Endothelial cell of umbilical vein (primary cell): Measurements from ENCODE around the gene RGS19.
A peak's percentile ranks its signal among the peaks of the same experiment; 100 is the strongest.

ENCODE experiments used
- EZH2 ChIP-seq: IDR thresholded peaks from 2 replicates; pipeline ENCODE4 v1.6.1; 2012; ENCODE audit warnings: borderline replicate concordance, low read depth, mild to moderate bottlenecking, moderate library complexity, low read length, inconsistent platforms; ENCODE audit not compliant: severe bottlenecking
- POLR2AphosphoS5 ChIP-seq: IDR thresholded peaks from 2 replicates; pipeline ENCODE4 v1.6.1; 2012; ENCODE audit warnings: low read depth, mild to moderate bottlenecking, control low read depth, low read length, moderate library complexity; ENCODE audit not compliant: insufficient read depth

- TF ChIP-seq POLR2AphosphoS5 = peak; percentile 43
- no peak for TF ChIP-seq EZH2
Measured at GRCh38 chr20:64047968-64048401, 31.3 kb downstream of the RGS19 start.
